Renal cortex interstitium (tissue), 15 donors: ENCODE data around the gene ZSWIM6. TPM values are rescaled to one million over a fixed set of nuclear protein-coding genes. Genes with fewer than 3 reads are reported as not detected.
A peak's percentile ranks its signal among the peaks of the same experiment; 100 is the strongest.

ENCODE experiments used
- DNase-seq, 11 donors: peaks; one replicate each; pipeline ENCODE4 v3.0.0-alpha.2; 2013; ENCODE audit warnings: low read depth in 9 of 11, low spot score in 4 of 11; ENCODE audit errors: extremely low read depth in 1 of 11
- long read RNA-seq, 16 experiments: transcript quantifications; one replicate each; lab custom pipeline, GENCODE V29; 2026
- polyA plus RNA-seq, 3 donors: library from polyadenylated mRNA; unstranded; fragments of 120-200 nt; gene quantifications; one replicate each; pipeline ENCODE4 v1.2.1, GENCODE V29; 2013; ENCODE audit not compliant: insufficient read length in 3 of 3

Gene ZSWIM6
- polyA plus RNA-seq, result 10 to 100 TPM; 26.8 to 30.5 (median 29.5) TPM
- long read RNA-seq, donor 1, full-length matches to known transcripts, result 1 of 1 reads
- long read RNA-seq, donor 1, partial matches to known transcripts, result 0 of 1 reads
- long read RNA-seq, donor 1, other reads (novel, unspliced or antisense), result 0 of 1 reads
- long read RNA-seq, donor 2, partial matches to known transcripts, result 5 of 5 reads
- long read RNA-seq, donor 2, other reads (novel, unspliced or antisense), result 0 of 5 reads
- long read RNA-seq, donor 3, full-length matches to known transcripts, result 1 of 1 reads
- long read RNA-seq, donor 3, partial matches to known transcripts, result 0 of 1 reads
- long read RNA-seq, donor 3, other reads (novel, unspliced or antisense), result 0 of 1 reads
- long read RNA-seq, donor 4, result 0 reads
- long read RNA-seq, donor 5, result 0 reads
- long read RNA-seq, donor 6, full-length matches to known transcripts, result 1 of 1 reads
- long read RNA-seq, donor 6, partial matches to known transcripts, result 0 of 1 reads
- long read RNA-seq, donor 6, other reads (novel, unspliced or antisense), result 0 of 1 reads
- long read RNA-seq, donor 7, full-length matches to known transcripts, result 1 of 28 reads
- long read RNA-seq, donor 7, partial matches to known transcripts, result 27 of 28 reads
- long read RNA-seq, donor 7, other reads (novel, unspliced or antisense), result 0 of 28 reads
- long read RNA-seq, donor 8, result 0 reads
- long read RNA-seq, donor 9, full-length matches to known transcripts, result 1 of 1 reads
- long read RNA-seq, donor 9, partial matches to known transcripts, result 0 of 1 reads
- long read RNA-seq, donor 9, other reads (novel, unspliced or antisense), result 0 of 1 reads
- long read RNA-seq, donor 10, partial matches to known transcripts, result 49 of 49 reads
- long read RNA-seq, donor 10, other reads (novel, unspliced or antisense), result 0 of 49 reads
- long read RNA-seq, donor 11, full-length matches to known transcripts, result 1 of 9 reads
- long read RNA-seq, donor 11, partial matches to known transcripts, result 8 of 9 reads
- long read RNA-seq, donor 11, other reads (novel, unspliced or antisense), result 0 of 9 reads
- long read RNA-seq, donor 12, partial matches to known transcripts, result 27 of 27 reads
- long read RNA-seq, donor 12, other reads (novel, unspliced or antisense), result 0 of 27 reads
- long read RNA-seq, donor 13, result 0 reads
- long read RNA-seq, donor 14, partial matches to known transcripts, result 27 of 27 reads
- long read RNA-seq, donor 14, other reads (novel, unspliced or antisense), result 0 of 27 reads
- long read RNA-seq, donor 15, partial matches to known transcripts, result 16 of 16 reads
- long read RNA-seq, donor 15, other reads (novel, unspliced or antisense), result 0 of 16 reads
- long read RNA-seq, donor 16, full-length matches to known transcripts, result 2 of 2 reads
- long read RNA-seq, donor 16, partial matches to known transcripts, result 0 of 2 reads
- long read RNA-seq, donor 16, other reads (novel, unspliced or antisense), result 0 of 2 reads

GRCh38 chr5:61331407-61332357 is at the start of gene ZSWIM6:
Gene ZSWIM6, plus strand, starts transcription at chr5:61332258. Its CDS starts 15 bp downstream, at chr5:61332273.
- peak; percentile 93 to 99 (median 98) for DNase-seq

- DNase-seq, result no peak
Measured at GRCh38 chr5:61283471-61283870, 48.6 kb upstream of the ZSWIM6 start.

- no peak for DNase-seq
Measured at GRCh38 chr5:61285531-61285930, 46.5 kb upstream of the ZSWIM6 start.

GRCh38 chr5:61286446-61287132 is 45.5 kb upstream of the ZSWIM6 start:
- no peak for DNase-seq

GRCh38 chr5:61287474-61287873 is 44.6 kb upstream of the ZSWIM6 start:
- DNase-seq, result no peak

- DNase-seq, result no peak
Measured at GRCh38 chr5:61289241-61289640, 42.8 kb upstream of the ZSWIM6 start.

GRCh38 chr5:61289669-61290306 is 42.3 kb upstream of the ZSWIM6 start:
- no peak for DNase-seq

GRCh38 chr5:61290791-61291210 is 41.3 kb upstream of the ZSWIM6 start:
- no peak for DNase-seq

GRCh38 chr5:61292062-61292657 is 39.9 kb upstream of the ZSWIM6 start:
- DNase-seq, result no peak

- no peak for DNase-seq
Measured at GRCh38 chr5:61293071-61293470, 39.0 kb upstream of the ZSWIM6 start.

GRCh38 chr5:61293873-61294272 is 38.2 kb upstream of the ZSWIM6 start:
- no peak for DNase-seq

- no peak for DNase-seq
Measured at GRCh38 chr5:61295365-61295764, 36.7 kb upstream of the ZSWIM6 start.

GRCh38 chr5:61298066-61298465 is 34.0 kb upstream of the ZSWIM6 start:
- DNase-seq, result no peak

- no peak for DNase-seq
Measured at GRCh38 chr5:61298580-61298979, 33.5 kb upstream of the ZSWIM6 start.

GRCh38 chr5:61299261-61299681 is 32.8 kb upstream of the ZSWIM6 start:
- DNase-seq, result no peak
